ENCODE data around the gene WNK2. TPM values are rescaled to one million over a fixed set of nuclear protein-coding genes. Genes with fewer than 3 reads are reported as not detected.
"Not testable (repeated sequence)": the region's sequence is repeated elsewhere in the genome, so short reads cannot be mapped to it uniquely, and the experiment has no call there.

The WNK2 gene
- total RNA-seq: not detected

DNA sequence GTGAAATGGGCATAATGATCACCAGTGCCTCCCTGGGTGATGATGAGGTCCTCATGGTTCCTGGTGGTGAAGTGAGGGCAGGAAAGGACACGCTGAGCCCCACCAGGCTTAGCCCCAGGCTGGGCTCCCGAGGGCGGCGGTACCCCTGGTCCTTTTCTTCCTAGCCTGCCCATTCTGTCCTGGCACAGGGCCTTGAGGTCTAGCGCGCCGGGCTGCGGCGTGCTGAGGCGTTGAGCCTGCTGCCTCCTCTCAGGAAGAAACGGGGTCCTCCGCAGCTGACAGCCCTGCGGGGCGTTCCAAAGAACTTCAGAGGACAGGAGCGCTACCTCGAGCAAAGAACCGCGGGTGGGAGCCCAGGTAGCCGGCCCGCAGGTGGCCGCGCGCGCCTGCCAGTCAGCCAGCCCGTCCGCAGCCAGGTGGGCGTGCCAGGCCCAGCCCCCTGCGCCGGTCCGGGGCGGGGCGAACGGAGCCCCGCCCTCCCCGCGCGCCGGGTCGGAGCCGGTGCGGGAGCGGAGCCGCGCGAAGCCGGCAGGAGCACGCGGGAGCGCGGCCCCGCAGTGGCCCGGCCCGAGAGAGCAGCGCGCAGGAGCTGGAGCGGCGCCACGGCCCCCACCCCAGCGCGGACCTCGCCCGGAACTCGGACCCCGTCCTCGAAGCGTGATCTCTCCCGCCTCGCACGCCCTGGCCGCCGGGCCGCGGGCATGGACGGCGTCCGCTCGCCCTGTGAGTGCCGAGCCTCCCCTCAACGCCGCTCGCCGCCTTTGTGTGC, at the start of gene WNK2:
Gene WNK2, plus strand, starts transcription at position 477 of the 769 bp plus-strand sequence. CDS start 791 bp downstream, outside the sequence.
- peaks cover 5% of the 10 kb centered on the region for H3K4me1 Mint-ChIP-seq
- ChIA-PET POLR2A (no interaction called here), CTCF (interaction anchor here (0.6 to 0.9 kb wide), 2 partner anchors 48 to 174 kb away, joined by 3 to 5 read pairs; no protein-coding TSS in a partner anchor)
- H3K9me3 Mint-ChIP-seq: no peaks in the 10 kb centered on the region
- H3K27ac Mint-ChIP-seq: no peak within 1 kb of the TSS
- peak within 1 kb of the TSS; percentile 62 for H3K4me3 Mint-ChIP-seq
- H3K36me3 Mint-ChIP-seq (ENCODE audit: low read depth): no peaks in the 10 kb centered on the region
- peak; percentile 31 for DNase-seq
- peaks cover 54% of the 10 kb centered on the region for H3K27me3 Mint-ChIP-seq

DNA sequence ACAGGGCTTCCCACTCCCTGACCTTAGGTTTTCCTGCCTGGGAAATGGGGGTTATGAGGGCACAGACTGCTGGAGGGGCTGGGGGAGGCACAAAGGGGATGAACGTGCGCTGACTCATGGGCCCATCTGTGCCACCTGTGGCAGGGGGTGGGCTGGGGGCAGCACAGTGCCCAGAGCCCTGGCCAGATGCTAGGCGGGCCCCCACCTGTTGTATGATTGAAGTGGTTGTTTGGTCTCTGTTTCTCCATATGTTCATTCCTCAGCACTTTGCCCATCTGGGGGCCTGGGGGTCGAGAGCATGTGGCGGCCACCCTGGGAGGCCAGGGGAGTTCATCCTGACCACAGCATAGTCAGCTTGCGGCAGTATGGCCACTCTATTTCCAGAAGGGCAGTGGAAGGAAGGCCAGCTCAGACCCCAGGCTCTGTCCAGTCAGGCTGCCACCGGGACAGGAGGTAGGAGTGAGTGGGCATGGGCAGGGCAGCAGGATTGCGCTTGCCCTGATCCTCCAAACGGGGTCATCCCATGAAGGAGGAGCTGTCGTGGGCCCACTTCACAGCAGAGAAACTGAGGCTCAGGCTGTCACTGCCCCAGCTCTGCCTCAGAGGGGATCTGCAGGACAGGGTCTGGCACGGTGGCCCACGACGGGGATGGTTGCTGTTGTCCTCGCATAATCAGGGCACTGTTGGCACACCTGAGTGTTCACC, 49.0 kb upstream of the WNK2 start:
- no peak for DNase-seq
- H3K27ac Mint-ChIP-seq: peak overlapping the region; percentile 87
- peak overlapping the region; percentile 71 for H3K4me3 Mint-ChIP-seq
- ChIA-PET POLR2A (no interaction called here), CTCF (interaction anchor here (0.7 to 2.1 kb wide), 7 partner anchors 12 to 180 kb away, joined by 3 to 9 read pairs (median 3); no protein-coding TSS in a partner anchor)
- peaks cover 2% of the 10 kb centered on the region for H3K36me3 Mint-ChIP-seq (ENCODE audit: low read depth)
- H3K27me3 Mint-ChIP-seq: no peaks in the 10 kb centered on the region
- H3K4me1 Mint-ChIP-seq: peaks cover 59% of the 10 kb centered on the region
- H3K9me3 Mint-ChIP-seq: peaks cover 4% of the 10 kb centered on the region

DNA sequence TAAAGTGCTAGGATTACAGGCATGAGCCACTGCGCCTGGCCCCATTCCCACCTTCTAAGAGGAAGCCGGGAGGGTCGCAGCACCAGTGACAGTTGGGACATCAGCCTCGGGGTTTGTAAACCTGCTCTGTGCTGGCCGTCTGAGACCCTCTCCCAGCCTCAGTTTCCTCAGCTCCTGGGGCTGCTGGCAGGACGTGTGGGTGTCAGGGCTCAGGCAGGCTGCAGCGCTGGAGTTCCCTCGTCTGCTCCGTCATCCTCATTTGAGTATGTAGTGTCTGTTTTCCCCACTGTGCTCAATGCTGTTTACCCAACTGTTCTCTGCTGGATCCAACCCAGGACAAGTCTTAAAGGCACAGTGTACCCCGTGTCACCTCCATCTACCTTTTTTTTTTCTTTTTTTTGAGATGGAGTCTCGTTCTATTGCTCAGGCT, 47.9 kb upstream of the WNK2 start:
- Mint-ChIP-seq H3K4me3 (no peak overlapping the region), H3K36me3 (ENCODE audit: low read depth) (peaks cover 2% of the 10 kb centered on the region), H3K4me1 (peaks cover 53% of the 10 kb centered on the region), H3K27me3 (no peaks in the 10 kb centered on the region), H3K27ac (no peak overlapping the region), H3K9me3 (peaks cover 4% of the 10 kb centered on the region)
- no peak for DNase-seq
- CTCF ChIA-PET: interaction anchor here (0.6 to 1.2 kb wide), 5 partner anchors 20 to 319 kb away, joined by 3 read pairs; no protein-coding TSS in a partner anchor
- POLR2A ChIA-PET: no interaction called here

DNA sequence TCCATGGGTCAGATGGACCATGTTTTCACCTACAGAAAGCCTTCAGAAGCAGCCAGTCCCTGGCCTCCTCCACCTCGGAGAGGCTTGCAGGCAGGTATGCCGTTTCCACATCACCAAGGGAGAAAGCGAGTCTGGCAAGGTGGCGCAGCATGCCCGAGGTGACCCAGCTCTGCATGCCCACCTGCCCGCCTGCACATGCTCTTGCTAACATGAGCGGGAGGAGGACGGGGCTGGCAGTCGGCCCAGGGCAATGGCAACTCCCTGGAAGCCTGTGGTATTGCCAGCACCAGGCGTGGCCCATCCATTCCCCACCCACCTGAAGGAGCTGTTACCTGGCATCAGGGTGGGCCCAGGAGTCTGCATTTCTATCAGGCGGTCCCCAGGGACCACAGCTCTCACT, 46.6 kb upstream of the WNK2 start:
- Mint-ChIP-seq H3K27me3 (no peaks in the 10 kb centered on the region), H3K36me3 (ENCODE audit: low read depth) (peaks cover 2% of the 10 kb centered on the region), H3K27ac (no peak overlapping the region), H3K9me3 (peaks cover 4% of the 10 kb centered on the region), H3K4me3 (no peak overlapping the region), H3K4me1 (peaks cover 46% of the 10 kb centered on the region)
- no peak for DNase-seq
- POLR2A ChIA-PET: no interaction called here
- CTCF ChIA-PET: interaction anchor here (0.7 to 1.6 kb wide), 4 partner anchors 16 to 31 kb away, joined by 3 to 7 read pairs (median 3); no protein-coding TSS in a partner anchor

DNA sequence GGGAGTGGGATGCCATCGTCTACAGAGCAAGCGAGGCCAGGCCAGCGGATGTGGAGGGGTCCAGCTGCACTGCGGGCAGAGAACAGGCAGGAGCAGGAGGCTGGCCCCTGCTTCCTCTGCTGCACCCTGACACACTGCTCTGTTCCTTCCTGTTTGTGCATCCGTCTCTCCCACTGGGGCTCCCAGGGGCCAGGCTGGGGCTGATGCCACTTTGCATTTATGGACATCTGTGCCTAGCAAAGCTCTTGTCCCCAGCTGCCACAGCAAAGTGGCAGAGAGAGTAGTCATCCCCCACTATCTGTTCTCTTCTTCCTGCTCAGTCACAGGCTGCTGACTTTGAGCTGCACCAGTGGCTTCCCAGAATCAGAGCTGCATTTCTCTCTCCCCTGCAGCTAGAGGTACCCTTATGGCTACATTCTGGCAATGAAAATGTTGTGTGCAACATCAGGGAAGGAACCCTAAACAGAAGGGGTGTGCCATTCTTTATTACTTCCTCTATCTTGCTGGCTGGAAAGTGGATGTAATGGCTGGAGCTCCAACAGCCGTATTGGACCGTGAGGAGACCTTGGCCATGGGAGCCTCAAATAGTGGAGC, 45.7 kb upstream of the WNK2 start:
- peaks cover 4% of the 10 kb centered on the region for H3K9me3 Mint-ChIP-seq
- DNase-seq: no peak
- no peaks in the 10 kb centered on the region for H3K27me3 Mint-ChIP-seq
- ChIA-PET CTCF (interaction anchor here (1.0 to 1.6 kb wide), 5 partner anchors 15 to 33 kb away, joined by 3 to 7 read pairs (median 4); no protein-coding TSS in a partner anchor), POLR2A (no interaction called here)
- H3K27ac Mint-ChIP-seq: no peak overlapping the region
- no peak overlapping the region for H3K4me3 Mint-ChIP-seq
- peaks cover 2% of the 10 kb centered on the region for H3K36me3 Mint-ChIP-seq (ENCODE audit: low read depth)
- peaks cover 43% of the 10 kb centered on the region for H3K4me1 Mint-ChIP-seq

DNA sequence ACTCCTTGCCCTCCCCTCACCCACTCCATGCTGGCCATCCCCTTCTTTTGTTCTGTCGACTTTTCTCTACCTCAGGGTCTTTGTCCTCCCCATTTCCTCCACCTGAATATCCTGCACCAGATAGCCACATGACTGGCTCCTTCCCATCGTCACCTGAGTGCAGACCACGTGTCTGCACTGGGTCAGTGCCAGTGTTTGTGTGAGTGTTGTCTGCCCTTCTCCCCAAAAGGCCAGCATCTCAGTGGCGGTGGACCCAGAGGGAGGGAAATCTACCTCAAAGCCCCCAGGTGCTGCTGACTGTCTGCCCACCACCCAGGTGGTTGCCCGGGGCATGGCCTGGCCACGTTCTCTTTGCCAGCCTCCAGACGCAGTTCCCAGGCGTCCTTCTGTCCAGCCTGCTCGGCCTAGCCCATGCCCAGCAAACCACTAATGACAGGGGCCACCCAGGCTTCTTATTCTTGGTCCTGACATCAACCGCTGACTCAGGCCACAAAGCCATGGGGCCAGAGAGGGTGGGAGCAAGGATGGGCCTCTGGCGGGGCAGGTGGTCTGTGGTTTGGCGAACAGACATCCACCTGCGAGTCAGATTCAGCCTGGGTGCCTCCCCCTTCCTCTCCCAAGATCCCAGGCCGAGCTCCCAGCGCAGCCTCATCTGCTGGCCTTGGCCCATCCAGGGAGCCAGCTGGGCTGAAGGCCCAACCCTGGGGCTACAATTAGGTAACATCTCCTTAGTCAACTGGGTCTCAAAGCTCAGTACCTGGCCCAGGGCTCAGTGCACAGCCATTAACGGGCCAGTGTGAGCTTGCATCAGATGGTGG, 44.4 kb upstream of the WNK2 start:
- peak overlapping the region; percentile 13 for H3K27ac Mint-ChIP-seq
- POLR2A ChIA-PET: no interaction called here
- no peak for DNase-seq
- H3K36me3 Mint-ChIP-seq (ENCODE audit: low read depth): peaks cover 2% of the 10 kb centered on the region
- CTCF ChIA-PET: interaction anchor here (0.7 to 2.1 kb wide), 7 partner anchors 10 to 34 kb away, joined by 3 to 10 read pairs (median 4); no protein-coding TSS in a partner anchor
- peaks cover 4% of the 10 kb centered on the region for H3K9me3 Mint-ChIP-seq
- no peaks in the 10 kb centered on the region for H3K27me3 Mint-ChIP-seq
- H3K4me1 Mint-ChIP-seq: peaks cover 54% of the 10 kb centered on the region
- H3K4me3 Mint-ChIP-seq: no peak overlapping the region

DNA sequence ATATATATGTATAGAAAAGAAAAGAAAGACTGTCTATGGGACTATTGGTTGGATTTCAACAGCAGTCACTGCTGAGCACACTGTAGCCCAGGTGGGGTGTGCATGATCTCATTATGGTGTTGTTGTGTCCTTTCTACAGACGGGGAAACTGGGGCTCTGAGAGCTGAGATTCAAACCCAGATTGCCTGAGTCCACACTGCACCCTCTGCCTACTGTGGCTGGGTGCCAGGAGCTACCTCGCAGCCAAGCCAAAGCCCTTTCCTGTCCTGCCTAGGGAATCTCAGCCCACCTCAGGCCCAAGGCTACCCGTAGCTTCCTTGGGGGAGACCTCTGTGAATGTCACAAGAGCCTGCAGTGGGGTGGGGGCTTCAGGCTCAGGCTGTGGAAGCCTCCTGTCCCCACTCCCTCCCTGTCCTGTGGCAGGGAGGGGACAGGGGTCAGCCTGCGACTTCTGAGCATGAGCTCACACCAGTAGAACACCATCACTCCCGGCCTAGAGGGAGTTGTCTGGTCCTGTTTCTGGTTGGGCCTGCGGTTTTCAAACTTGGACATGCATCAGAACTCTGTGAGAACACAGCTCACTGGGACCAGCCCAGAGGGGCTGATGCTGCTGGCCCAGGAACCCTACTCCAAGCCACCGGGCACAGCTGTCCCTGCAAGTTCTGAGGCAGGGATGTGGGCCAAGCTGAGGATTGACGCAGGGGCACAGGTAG, 42.0 kb upstream of the WNK2 start:
- Mint-ChIP-seq H3K27me3 (no peaks in the 10 kb centered on the region), H3K4me1 (peaks cover 62% of the 10 kb centered on the region), H3K27ac (peak overlapping the region; percentile 36), H3K4me3 (no peak overlapping the region), H3K36me3 (ENCODE audit: low read depth) (peaks cover 13% of the 10 kb centered on the region), H3K9me3 (peaks cover 15% of the 10 kb centered on the region)
- no peak for DNase-seq
- POLR2A ChIA-PET: no interaction called here
- CTCF ChIA-PET: interaction anchor here (0.6 to 2.1 kb wide), 5 partner anchors 8 to 34 kb away, joined by 4 to 10 read pairs (median 4); partner anchors contain the start of gene NINJ1

DNA sequence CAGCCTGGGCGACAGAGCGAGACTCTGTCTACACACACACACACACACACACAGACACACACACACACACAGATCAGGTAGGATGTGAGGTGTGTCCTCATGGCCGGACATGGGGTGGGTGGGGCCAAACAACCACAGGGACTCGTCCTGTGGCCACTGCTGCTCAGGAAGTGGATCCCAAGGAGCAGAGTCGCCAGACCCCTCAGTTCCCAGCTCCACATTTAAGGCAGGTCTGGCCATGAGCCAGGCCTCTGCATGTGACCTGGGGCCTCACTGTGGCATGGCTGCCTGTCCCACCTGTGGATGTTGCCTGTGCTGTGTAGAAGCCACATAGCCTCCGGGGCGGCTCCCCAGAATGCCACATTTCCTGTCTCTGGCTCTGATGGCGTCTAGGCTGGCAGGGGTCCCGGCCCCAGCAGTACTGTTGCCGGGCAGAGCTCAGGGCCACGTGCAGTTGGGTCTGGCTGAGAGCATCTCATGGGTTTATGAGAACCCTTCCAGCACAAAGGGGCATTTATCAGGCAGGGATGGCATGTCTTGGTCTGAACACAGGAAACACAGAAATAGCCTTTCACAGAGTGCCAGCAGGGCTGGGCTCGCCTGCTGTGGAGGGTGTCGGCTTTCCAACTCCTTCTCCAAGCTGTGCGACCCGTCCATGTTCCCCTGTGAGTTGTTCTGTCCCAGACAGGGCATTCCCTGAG, 40.0 kb upstream of the WNK2 start:
- Mint-ChIP-seq H3K4me1 (peaks cover 61% of the 10 kb centered on the region), H3K27me3 (no peaks in the 10 kb centered on the region), H3K9me3 (peaks cover 19% of the 10 kb centered on the region), H3K4me3 (peak overlapping the region; percentile 39), H3K36me3 (ENCODE audit: low read depth) (peaks cover 21% of the 10 kb centered on the region), H3K27ac (peak overlapping the region; percentile 97)
- ChIA-PET POLR2A (no interaction called here), CTCF (interaction anchor here (1.2 to 1.9 kb wide), 3 partner anchors 10 to 35 kb away, joined by 4 to 10 read pairs (median 7); no protein-coding TSS in a partner anchor)
- peak; percentile 76 for DNase-seq

DNA sequence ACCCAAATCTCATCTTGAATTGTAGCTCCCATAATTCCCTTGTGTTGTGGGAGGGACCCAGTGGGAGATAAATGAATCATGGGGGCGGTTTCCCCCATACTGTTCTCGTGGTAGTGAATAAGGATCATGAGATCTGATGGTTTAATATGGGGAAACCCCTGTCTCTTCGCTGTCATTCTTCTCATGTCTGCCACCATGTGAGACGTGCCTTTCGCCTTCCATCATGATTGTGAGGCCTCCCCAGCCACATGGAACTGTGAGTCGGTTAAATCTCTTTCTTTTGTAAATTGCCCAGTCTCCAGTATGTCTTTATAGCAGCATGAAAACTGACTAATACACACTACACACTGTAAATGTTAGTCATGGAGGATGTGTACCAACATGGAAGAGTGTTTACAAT, 37.2 kb upstream of the WNK2 start:
- Mint-ChIP-seq H3K27ac (peak overlapping the region; percentile 44), H3K4me1 (peaks cover 65% of the 10 kb centered on the region), H3K36me3 (ENCODE audit: low read depth) (peaks cover 21% of the 10 kb centered on the region), H3K9me3 (peaks cover 21% of the 10 kb centered on the region)
- CTCF ChIA-PET: interaction anchor here (0.9 kb wide), 1 partner anchor 12 kb away, joined by 3 read pairs; no protein-coding TSS in a partner anchor
- DNase-seq, H3K27me3 Mint-ChIP-seq, H3K4me3 Mint-ChIP-seq, POLR2A ChIA-PET: not testable (repeated sequence)

DNA sequence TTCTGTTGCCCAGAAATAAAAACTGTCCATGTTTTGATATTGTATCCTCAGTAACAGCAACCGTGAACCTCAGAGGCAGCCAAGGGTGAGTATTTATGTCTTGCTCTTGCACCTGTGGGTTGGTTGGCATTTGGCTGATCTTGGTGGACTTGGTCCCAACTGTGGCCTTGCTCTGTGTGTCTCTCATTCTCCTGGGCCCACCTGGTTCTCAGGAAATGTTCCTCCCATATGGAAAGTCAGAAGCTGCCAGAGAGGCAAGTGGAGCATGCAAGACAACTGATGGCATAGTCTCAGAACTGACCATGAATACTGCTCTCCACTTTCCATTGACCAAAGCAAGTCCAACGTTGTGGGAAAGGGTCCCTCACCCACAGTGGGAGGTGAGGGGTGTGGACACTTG, 36.3 kb upstream of the WNK2 start:
- no peak overlapping the region for H3K27ac Mint-ChIP-seq
- peaks cover 21% of the 10 kb centered on the region for H3K9me3 Mint-ChIP-seq
- peaks cover 57% of the 10 kb centered on the region for H3K4me1 Mint-ChIP-seq
- CTCF ChIA-PET: interaction anchor here (0.9 kb wide), 1 partner anchor 13 kb away, joined by 3 read pairs; no protein-coding TSS in a partner anchor
- H3K27me3 Mint-ChIP-seq: no peaks in the 10 kb centered on the region
- DNase-seq: no peak
- POLR2A ChIA-PET: no interaction called here
- H3K36me3 Mint-ChIP-seq (ENCODE audit: low read depth): peaks cover 21% of the 10 kb centered on the region
- H3K4me3 Mint-ChIP-seq: no peak overlapping the region

DNA sequence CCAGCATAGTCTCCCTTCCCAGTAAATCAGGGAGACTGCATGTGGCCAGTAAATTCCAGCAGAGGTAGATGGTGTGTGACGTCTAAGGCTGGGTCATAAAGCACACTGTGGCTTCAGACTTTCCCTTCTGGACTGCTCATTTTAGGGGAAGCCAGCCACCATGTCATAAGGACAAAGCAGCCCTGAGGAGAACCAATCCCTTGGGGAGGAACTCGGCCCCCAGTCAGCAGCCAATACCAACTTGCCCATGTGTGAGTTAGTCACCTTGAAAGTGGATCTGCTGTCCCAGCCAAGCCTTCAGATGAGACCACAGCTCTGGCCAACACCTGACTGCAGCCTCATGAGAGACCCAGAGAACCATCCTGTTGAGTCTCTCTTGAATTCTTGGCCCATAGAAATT, 35.2 kb upstream of the WNK2 start:
- peaks cover 21% of the 10 kb centered on the region for H3K36me3 Mint-ChIP-seq (ENCODE audit: low read depth)
- DNase-seq: no peak
- H3K27ac Mint-ChIP-seq: no peak overlapping the region
- H3K4me1 Mint-ChIP-seq: peaks cover 49% of the 10 kb centered on the region
- ChIA-PET POLR2A (no interaction called here), CTCF (no interaction called here)
- peaks cover 21% of the 10 kb centered on the region for H3K9me3 Mint-ChIP-seq
- H3K27me3 Mint-ChIP-seq: no peaks in the 10 kb centered on the region
- no peak overlapping the region for H3K4me3 Mint-ChIP-seq
